NCI-H187 treated with DMSO at 0.1 percent for 48 hours (cell line): Measurements from ENCODE around the gene WIF1.

Source experiments
- DNase-seq: peaks from one replicate; lab custom pipeline; 2025; lab: John Stamatoyannopoulos, UW

WIF1 gene

GRCh38 chr12:65022960-65023359 is 98.1 kb downstream of the WIF1 start:
- no peak for DNase-seq

DNA sequence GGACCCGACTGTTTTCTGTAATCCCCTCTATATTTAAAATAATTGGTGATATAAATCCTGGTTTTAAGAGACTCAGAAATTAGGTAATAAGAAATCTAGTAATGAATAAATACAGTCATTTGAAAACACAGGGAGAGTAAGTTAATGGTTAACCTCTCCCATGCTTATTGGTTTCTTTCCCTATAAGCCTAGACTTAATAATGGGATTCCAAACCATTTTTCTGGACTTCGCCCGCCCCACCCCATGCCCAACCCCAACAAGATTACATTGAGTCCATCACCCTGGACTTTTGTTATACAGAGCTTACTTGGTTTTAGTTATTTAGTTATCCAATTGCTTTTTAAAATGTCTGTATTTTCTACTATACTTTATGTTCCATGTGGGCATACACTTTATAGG is 98.7 kb downstream of the WIF1 start:
- no peak for DNase-seq

DNA sequence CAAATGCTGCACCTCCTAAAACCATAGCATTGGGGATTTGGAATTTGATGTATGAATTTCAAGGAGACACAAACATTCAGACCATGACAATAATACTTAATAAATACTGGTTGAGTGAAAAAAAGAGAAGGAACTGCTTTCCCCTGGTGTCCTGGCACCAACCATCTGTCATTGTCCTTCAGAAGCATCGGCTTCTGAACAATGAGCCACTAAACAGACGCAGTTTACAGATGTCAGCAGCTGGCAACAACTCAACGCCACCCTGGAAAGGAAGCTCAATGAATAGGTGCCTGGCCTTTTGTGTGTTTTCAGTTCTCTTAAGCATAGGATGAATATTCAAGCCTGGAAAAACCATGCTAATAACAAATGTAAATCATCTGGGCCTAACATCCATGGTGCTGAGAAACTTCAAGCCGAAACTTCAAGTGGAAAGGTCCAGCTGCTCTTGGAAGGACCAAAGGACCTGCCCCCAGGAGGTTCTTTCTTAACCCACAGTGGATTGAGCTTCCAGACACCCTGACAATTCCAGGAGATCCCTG is 101.3 kb downstream of the WIF1 start:
- no peak for DNase-seq

- DNase-seq = no peak
Measured at GRCh38 chr12:65016881-65017650, 104.0 kb downstream of the WIF1 start.

GRCh38 chr12:65015850-65016249 is 105.3 kb downstream of the WIF1 start:
- no peak for DNase-seq

- DNase-seq = no peak
Measured at GRCh38 chr12:65014504-65015271, 106.4 kb downstream of the WIF1 start.

DNA sequence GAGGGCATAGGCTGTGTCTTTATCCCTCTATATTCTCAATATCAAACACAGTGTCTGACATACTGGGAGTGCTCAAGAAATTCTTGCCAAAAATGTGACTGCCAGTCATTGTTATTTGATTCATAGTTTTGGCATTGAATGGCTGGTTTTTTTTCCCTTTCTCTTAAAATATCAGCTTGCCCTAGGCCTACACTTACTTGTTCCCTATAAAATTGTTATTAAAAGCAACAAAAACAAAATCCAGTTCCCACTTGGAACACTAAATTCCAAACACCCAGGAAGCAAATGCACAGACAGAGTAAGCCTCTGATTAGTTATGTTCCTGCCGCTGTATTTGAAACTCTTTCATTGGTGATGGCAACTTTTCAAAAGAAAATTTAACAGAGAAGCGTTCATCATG is 110.7 kb downstream of the WIF1 start:
- DNase-seq = no peak

GRCh38 chr12:65005716-65006115 is 115.4 kb downstream of the WIF1 start:
- DNase-seq = no peak

DNA sequence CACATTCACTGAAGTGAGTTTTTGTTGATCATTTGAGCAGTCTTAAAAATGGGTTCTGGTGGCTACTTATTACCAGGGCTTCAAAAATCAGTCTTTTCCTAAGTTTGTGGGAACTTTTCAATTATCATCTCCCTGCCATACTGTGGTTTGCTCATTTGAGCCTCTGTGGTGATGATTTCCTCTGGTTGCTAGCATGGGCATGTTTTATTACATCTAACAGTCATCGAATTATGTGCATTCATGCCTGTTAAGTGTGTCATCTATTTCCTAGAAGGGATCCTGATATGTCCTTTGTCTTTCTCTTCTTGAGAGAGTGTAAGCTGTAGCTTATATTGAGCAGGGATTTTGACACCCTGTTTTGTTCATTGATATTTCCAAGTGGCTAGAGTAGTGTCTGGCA is 116.8 kb downstream of the WIF1 start:
- no peak for DNase-seq
